GM23338 (cell line): ENCODE data around the gene CNIH1.

Experiments
- CREB1 ChIP-seq: fragments of 250-450 bp; sonication (Bioruptor Pico); IDR thresholded peaks from 2 replicates; pipeline ENCODE4 v1.5.0; 2020; ENCODE audit warnings: low read depth, mild to moderate bottlenecking, moderate library complexity
- EZH2 ChIP-seq: fragments of 200-600 bp; sonication (generic); IDR thresholded peaks from one replicate; pipeline ENCODE4 v1.8.0; 2017; ENCODE audit warnings: antibody characterized with exemption, mild to moderate bottlenecking, low read depth; ENCODE audit not compliant: unreplicated experiment
- EZH2phosphoT487 ChIP-seq: fragments of 200-600 bp; sonication (generic); IDR thresholded peaks from one replicate; pipeline ENCODE4 v1.8.1; 2018; ENCODE audit warnings: antibody characterized with exemption; ENCODE audit not compliant: unreplicated experiment
- JUNB ChIP-seq: IDR thresholded peaks from one replicate; pipeline ENCODE4 v1.6.1; 2016; ENCODE audit warnings: antibody characterized with exemption; ENCODE audit not compliant: unreplicated experiment
- NANOG ChIP-seq: IDR thresholded peaks from 2 replicates; pipeline ENCODE4 v1.6.1; 2016; ENCODE audit warnings: antibody characterized with exemption, borderline replicate concordance
- POLR2AphosphoS5 ChIP-seq: IDR thresholded peaks from 2 replicates; pipeline ENCODE4 v1.6.1; 2016; ENCODE audit warnings: antibody characterized with exemption, low read depth
- STAT1 ChIP-seq: IDR thresholded peaks from one replicate; pipeline ENCODE4 v1.6.1; 2016; ENCODE audit warnings: antibody characterized with exemption; ENCODE audit not compliant: unreplicated experiment
- ZNF114 ChIP-seq: fragments of 250-450 bp; sonication (Bioruptor Pico); IDR thresholded peaks from 2 replicates; pipeline ENCODE4 v1.5.0; 2020; ENCODE audit warnings: mild to moderate bottlenecking, moderate library complexity
- ZNF331 ChIP-seq: fragments of 250-450 bp; sonication (Bioruptor Pico); IDR thresholded peaks from 2 replicates; pipeline ENCODE4 v1.5.0; 2020; ENCODE audit warnings: low read depth, mild to moderate bottlenecking, moderate library complexity
- TF ChIP-seq, protein P1 (sequence below): IDR thresholded peaks from 2 replicates; pipeline ENCODE4 v1.6.1; 2016; ENCODE audit warnings: antibody characterized with exemption
- TF ChIP-seq, protein P2 (sequence below), 2 experiments: fragments of 200-600 bp in 1 of 2; sonication (generic) in 1 of 2; conservative IDR thresholded peaks; 2 replicates each; pipeline versions ENCODE4 v1.5.1 to v1.6.1; 2016 to 2017; ENCODE audit warnings: antibody characterized with exemption in 2 of 2, low read depth in 2 of 2, mild to moderate bottlenecking in 2 of 2, moderate library complexity in 1 of 2
- TF ChIP-seq, protein P3 (sequence below): IDR thresholded peaks from one replicate; pipeline ENCODE4 v1.6.1; 2018; ENCODE audit warnings: antibody characterized with exemption; ENCODE audit not compliant: unreplicated experiment

DNA sequence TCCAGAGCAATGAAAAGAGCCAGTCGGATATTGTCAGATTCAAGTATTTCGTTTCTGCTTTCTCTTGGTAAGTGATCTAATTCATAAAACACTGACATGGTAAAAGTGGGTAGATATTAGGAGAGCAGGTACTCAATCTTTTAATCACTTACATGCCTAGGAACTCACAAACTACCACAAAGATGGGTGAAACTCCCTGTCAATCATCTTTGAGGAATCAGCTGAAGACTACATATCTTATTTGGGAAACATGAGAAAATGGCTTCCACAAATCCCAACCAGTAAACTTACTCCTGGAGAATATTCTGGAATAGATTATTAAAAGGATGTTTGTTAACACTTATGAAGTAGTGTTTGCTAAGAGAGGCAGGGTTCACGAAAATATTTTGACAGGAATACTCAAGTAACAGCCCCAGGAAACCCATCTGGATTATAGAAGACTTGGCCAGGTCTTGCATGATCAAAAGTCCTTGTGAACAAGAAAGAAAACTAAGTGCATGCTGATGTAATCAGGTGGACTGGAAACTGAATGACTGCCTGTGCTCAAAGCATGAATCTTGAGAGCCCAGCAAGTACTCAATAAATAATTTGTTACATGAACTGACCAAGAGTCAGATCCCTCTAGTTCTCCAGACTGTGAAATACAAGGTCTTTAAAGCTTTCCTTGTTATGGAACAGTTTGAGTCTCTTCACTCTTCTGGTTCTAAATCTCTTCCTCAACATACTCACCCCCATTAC is 15.5 kb downstream of the CNIH1 start:
- TF ChIP-seq, protein P1, sequence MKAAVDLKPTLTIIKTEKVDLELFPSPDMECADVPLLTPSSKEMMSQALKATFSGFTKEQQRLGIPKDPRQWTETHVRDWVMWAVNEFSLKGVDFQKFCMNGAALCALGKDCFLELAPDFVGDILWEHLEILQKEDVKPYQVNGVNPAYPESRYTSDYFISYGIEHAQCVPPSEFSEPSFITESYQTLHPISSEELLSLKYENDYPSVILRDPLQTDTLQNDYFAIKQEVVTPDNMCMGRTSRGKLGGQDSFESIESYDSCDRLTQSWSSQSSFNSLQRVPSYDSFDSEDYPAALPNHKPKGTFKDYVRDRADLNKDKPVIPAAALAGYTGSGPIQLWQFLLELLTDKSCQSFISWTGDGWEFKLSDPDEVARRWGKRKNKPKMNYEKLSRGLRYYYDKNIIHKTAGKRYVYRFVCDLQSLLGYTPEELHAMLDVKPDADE = no peak
- TF ChIP-seq, protein P2, sequence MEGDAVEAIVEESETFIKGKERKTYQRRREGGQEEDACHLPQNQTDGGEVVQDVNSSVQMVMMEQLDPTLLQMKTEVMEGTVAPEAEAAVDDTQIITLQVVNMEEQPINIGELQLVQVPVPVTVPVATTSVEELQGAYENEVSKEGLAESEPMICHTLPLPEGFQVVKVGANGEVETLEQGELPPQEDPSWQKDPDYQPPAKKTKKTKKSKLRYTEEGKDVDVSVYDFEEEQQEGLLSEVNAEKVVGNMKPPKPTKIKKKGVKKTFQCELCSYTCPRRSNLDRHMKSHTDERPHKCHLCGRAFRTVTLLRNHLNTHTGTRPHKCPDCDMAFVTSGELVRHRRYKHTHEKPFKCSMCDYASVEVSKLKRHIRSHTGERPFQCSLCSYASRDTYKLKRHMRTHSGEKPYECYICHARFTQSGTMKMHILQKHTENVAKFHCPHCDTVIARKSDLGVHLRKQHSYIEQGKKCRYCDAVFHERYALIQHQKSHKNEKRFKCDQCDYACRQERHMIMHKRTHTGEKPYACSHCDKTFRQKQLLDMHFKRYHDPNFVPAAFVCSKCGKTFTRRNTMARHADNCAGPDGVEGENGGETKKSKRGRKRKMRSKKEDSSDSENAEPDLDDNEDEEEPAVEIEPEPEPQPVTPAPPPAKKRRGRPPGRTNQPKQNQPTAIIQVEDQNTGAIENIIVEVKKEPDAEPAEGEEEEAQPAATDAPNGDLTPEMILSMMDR (conservative IDR thresholded peaks at IDR 0.05; ENCODE audit: low read depth in 2 of 2) = no peak
- TF ChIP-seq, protein P3, sequence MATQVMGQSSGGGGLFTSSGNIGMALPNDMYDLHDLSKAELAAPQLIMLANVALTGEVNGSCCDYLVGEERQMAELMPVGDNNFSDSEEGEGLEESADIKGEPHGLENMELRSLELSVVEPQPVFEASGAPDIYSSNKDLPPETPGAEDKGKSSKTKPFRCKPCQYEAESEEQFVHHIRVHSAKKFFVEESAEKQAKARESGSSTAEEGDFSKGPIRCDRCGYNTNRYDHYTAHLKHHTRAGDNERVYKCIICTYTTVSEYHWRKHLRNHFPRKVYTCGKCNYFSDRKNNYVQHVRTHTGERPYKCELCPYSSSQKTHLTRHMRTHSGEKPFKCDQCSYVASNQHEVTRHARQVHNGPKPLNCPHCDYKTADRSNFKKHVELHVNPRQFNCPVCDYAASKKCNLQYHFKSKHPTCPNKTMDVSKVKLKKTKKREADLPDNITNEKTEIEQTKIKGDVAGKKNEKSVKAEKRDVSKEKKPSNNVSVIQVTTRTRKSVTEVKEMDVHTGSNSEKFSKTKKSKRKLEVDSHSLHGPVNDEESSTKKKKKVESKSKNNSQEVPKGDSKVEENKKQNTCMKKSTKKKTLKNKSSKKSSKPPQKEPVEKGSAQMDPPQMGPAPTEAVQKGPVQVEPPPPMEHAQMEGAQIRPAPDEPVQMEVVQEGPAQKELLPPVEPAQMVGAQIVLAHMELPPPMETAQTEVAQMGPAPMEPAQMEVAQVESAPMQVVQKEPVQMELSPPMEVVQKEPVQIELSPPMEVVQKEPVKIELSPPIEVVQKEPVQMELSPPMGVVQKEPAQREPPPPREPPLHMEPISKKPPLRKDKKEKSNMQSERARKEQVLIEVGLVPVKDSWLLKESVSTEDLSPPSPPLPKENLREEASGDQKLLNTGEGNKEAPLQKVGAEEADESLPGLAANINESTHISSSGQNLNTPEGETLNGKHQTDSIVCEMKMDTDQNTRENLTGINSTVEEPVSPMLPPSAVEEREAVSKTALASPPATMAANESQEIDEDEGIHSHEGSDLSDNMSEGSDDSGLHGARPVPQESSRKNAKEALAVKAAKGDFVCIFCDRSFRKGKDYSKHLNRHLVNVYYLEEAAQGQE = no peak
- TF ChIP-seq EZH2 (no peak), ZNF114 (no peak), EZH2phosphoT487 (no peak), POLR2AphosphoS5 (no peak), CREB1 (CRISPR knock-in tag) (no peak), STAT1 (no peak), NANOG (no peak), ZNF331 (CRISPR knock-in tag) (no peak), JUNB (no peak)
